DMS114 treated with DMSO at 0.1 percent for 48 hours (cell line): ENCODE results near the gene TSEN54.
"Not testable (repeated sequence)": the region's sequence is repeated elsewhere in the genome, so short reads cannot be mapped to it uniquely, and the experiment has no call there.

Experiments
- DNase-seq: peaks from one replicate; lab custom pipeline; 2025; ENCODE audit not compliant: unreplicated experiment; lab: John Stamatoyannopoulos, UW

Gene TSEN54

DNA sequence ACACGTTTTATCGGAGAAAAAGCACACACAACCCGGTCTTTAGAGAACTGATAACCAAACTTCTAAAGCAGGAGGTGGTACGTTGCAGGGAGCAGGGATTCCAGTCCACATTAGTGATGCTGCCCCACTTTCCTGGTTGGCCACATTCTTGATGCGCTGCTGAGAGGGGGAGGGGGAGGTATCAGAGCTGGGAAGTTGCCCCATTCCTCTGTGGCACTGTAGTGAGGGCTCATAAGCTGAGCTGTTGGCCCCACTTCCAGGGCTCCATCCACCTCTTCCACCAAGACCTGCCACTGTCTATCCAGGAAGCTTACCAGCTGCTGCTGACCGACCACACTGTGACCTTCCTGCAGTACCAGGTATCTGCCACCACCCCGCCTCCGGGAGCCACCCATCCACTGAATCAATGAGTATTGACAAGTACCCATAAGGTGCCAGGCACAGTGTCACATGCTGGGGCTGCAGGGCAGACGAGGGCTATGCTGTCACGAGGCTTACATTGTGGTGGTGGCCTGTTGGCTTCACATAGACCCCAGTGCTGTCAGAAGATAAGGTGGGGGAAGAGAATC, 1.1 kb downstream of the TSEN54 start:
- DNase-seq: no peak

DNA sequence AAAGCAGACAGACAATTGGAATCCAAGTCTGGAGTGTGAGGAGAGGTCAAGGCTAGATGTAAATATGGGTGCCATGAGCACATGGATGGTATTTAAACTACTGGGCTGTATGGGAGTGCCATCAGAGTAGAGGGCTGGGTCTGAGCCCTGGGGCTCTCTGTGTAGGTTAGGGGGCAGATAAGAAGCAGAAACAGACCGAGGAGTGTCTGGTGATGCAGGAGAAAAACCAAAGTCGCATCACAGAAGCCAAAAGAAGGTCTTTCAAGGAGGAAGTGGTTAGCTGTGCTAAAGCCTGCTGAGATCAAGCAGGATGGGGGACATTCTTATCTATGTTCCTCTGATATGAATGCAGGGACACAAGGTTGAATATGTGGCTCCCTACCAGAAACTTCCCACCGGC, 1.9 kb downstream of the TSEN54 start:
- no peak for DNase-seq

DNA sequence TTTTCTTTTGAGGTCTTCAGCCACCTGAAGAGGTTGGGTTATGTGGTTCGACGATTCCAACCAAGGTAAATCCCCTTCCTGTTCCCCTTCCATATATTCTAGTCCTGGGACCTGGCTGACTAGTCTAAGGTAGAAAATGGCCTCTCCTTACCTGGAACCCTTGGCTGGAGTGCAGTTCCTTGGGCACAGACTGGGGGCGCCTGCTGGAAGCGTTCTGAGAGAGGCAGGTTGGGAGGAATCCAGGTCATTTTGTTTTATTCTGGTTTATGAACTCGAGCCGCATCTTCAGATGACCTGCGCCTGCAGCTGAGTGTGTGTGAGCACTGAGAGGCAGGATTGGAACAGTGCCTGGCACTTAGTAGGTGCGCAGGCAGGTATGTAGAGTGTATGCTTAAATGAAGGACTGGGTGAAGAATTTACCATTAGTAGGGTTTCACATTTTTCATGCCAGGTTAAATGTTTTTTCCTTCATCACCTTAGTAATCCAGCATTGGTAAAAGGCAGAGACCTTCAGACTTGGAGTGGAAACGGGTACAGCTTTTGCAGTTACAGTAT, 2.7 kb downstream of the TSEN54 start:
- DNase-seq: no peak

DNA sequence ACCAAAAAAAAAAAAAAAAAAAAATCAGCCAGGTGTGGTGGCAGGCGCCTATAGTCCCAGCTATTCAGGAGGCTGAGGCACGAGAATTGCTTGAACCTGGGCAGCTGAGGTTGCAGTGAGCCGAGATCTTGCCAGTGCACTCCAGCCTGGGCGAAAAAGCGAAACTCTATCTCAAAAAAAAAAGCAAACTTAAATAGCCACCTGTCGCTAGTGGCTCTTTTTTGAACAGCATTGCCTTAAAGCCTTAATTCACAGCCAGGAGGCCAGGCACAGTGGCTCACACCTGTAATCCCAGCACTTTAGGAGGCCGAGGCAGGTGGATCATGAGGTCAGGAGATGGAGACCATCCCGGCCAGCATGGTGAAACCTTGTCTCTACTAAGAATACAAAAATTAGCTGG, 4.1 kb downstream of the TSEN54 start:
- not testable (repeated sequence) for DNase-seq

DNA sequence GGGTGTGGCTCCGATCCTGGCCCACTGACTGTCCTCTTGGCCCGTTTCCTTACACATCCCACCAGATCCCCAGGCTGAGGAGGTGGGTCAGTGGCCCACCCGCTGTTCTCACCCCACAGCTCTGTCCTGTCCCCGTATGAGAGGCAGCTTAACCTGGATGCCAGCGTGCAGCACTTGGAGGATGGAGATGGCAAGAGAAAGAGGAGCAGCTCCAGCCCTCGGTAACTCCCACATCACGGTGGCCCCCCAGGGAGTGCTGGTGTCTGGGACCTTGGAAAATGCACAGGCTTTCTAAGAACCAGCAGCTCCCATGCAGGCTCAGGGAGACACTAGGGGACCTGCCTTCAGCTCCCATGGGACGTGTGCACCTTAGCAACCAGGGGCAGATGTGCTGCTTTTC, 5.0 kb downstream of the TSEN54 start:
- DNase-seq: no peak

DNA sequence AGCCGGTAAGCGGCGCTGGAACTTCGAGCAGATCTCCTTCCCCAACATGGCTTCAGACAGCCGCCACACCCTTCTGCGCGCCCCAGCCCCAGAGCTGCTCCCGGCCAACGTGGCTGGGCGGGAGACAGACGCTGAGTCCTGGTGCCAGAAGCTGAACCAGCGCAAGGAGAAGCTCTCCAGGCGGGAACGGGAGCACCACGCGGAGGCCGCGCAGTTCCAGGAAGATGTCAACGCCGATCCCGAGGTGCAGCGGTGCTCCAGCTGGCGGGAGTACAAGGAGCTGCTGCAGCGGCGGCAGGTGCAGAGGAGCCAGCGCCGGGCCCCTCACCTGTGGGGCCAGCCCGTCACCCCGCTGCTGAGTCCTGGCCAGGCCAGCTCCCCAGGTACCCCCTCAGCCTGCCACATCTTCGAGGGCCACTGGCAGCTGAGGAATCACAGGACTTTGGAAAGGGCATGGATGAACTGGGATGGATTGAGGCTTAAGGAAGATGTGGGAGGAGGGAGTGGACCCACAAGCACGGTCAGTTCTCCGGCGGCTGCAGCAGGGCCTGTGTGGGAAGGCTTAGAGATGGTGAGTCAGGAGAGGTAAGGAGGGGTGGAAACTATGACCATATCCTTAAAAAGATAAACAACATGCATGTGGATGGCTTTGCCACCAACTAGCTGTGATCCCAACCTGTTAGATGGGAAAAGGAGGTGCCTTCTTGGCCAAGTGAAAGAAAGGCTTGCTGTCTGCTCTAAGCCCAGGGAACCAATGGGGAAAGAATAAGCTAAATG, 5.8 kb downstream of the TSEN54 start:
- DNase-seq: no peak

DNA sequence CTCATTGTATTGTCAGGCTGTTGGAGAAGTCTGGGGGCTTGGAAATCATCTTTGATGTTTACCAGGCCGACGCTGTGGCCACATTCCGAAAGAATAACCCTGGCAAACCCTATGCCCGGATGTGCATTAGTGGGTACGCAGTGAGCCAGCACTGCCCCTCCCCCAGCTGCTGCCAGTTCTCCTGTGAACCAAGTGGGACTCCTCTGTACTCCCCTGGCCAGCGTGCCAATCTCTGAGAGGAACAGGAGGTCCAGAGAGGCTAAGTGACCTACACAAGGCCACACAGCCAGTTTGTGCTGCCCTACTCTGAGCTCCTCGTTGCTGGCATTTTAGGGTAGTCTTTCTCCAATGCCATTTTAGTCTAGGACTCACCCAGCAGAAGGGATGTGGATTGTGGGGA, 7.3 kb downstream of the TSEN54 start:
- no peak for DNase-seq

DNA sequence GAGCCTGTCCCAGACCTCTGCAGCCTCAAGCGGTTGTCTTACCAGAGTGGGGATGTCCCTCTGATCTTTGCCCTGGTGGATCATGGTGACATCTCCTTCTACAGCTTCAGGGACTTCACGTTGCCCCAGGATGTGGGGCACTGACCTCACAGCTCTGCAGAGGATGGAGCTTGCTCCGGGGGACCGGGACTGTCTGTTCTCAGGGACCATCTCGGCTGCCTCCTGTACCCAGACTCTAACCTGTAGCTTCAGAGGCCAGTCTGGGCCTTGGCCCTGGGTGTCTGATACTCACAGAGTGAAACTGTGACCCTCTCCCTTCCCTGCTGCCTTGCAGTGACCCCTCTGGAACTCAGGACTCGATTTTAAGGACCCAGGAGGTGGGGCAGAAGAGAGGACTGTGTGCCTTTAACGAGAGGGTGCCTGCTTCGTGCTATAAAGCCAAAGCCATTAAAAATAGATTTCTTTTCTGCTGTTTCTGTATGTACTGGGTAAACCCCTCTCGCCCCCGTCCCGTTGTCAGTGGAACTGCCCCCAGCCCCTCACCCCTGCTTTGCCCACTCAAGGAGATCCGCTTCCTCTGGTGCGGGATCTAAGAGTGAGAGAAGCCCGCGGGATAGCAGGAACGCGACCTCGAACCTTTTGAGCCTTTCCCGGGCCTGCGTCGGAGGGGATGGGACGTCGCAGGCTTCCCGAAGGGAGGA, 8.1 kb downstream of the TSEN54 start:
- DNase-seq: no peak

DNA sequence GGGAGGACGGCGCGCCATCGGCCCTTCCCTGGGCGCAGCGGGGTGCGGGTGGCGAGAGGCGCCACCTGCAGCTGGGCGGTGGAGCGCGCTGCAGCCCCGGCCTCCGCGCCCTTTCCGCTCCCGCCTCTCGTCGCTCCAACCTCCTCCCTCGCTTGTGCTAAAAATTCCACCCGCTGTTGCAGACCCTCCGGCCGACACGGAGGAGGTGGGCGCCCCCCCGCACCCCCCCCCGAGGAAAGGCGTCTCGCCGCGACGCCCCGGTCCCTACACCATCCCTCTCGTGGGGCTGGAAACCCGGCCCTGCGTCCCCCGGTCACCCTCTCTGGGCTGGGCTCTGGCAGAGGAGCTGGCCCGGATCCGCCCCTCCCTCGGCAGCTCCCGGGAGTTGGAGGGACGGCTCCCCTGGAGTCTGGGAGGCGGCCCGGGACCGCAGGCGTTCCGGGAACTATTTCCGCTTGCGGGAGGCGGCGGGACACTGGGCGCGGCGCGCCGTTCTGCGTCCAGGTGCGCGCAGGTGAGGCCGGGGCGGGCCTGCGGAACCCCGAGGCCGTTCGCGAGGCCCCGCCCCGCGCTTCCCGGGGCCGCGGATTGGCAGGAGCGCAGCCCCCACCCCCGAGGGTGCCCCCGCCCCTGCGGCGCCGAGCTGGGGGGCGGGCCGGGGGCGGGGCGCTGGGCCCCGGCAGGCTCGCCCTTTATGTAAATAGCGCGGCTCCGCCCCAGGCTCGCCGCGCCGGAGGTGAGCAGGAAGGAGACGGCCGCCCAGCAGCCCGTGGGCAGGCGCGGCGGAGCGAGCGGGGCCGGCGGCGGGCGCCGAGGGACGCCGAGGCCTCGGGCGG, 8.9 kb downstream of the TSEN54 start, which contains the start of gene LLGL2:
Gene LLGL2, plus strand, starts transcription at position 728 of the 836 bp plus-strand sequence. CDS start 17,730 bp downstream, outside the sequence.
- peak; percentile 32 for DNase-seq

DNA sequence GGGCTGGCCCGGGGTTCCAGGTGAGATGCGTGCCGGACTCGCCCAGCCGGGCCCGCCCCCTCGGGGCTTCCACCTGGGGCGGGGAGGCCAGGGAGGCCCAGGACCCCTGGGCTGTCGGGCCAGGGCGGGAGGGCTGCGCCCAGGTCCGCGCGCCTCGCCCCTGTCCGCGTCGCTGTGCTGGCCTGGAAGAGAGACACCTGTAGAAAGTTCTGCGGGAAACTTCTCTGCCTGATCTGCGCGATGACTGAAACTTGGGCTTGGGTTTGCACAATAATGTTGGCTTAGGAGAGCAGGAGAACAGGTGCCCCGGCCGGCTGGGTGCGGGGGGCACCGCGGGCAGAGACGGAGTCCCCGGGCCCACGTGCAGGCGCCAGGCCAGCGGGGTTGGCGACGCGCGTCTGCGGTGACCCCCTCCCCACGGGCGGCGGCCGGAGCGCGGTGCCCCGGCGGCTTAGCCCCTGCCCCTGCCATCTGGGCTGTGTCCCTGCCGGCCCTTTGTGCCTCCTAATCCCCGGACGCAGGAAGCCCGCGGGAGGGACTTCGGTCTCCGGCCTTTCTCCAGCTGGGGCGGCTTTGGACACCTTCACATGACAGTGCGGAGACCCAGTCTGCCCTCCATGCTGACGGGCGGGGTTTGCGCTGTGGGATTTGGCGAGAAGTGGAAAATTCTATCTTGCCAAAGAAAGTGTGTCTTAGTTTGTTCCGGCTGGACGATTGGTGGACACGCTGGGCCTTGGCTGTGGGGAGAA, 9.7 kb downstream of the TSEN54 start:
- DNase-seq: no peak

DNA sequence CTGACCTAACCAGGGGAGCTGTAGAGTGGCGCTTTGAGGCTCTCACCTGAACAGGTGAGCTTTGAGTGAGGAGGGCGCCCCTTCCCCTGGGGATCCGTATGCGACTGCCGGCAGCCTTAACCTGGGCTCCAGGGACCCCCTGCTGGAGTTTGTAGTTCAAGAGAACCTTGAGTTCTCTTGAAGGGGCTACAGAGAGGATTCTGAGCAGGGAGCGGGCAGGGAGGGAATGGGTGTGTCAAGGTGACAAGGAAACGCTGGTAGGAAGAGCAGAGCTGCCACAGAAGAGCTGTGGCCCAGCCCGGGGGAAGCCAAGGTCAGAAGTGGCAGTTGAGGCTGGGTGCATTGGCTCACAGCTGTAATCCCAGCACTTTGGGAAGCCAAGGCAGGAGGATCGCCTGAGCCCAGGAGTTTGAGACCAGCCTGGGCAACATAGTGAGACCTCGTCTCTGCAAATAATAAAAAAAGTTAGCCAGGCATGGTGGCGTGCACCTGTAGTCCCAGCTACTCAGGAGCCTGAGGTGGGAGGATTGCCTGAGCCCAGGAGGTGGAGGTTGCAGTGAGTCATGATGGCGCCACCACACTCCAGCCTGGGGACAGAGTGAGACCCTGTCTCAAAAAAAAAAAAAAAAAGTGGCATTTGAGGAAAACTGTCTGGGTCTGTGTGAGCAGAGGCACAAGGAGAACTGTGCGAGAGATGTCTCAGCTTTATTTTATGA, 10.4 kb downstream of the TSEN54 start:
- no peak for DNase-seq

DNA sequence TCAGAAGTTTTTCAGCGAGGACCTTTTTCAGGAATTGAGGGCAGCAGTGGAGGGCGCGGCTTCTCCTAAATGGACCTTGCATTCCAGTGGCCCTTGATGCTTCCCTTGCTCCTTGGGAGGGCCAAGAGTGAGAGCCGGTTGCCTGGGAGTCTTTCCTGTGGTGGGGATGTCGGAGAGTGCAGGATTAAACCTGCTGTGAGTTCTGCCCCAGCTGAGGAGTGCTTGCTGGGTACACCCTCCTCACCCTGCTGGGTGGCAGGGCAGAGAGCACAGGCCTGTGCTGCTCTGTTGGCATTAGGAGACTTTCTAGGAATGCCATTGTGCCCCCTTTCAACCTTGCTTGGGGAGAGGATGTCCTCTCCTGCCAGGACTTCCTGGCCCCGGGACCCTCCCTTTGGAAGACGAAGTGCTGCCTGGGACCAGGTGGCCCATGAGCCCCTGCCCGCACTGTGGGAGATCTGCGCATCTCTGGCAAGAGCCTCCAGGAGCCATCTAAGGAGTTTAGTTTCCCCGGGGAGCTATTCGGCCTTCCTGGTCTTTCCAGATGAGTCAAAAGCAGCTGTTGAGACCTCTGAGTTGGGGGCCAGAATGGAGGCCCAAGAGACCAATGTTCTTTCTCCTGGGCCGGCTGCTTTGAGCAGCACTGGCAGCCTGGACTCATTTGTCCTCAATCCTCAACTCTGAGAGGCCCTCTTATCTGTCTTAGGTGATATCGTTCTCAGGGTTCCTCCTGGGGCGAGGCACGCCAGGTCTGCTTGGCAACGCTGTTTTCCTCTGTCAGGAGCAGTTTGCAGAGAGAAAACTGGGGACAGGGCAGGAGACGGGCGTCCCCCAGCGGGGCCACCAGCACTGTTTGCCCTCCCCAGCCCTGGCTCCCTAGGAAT, 14.8 kb downstream of the TSEN54 start:
- no peak for DNase-seq

DNA sequence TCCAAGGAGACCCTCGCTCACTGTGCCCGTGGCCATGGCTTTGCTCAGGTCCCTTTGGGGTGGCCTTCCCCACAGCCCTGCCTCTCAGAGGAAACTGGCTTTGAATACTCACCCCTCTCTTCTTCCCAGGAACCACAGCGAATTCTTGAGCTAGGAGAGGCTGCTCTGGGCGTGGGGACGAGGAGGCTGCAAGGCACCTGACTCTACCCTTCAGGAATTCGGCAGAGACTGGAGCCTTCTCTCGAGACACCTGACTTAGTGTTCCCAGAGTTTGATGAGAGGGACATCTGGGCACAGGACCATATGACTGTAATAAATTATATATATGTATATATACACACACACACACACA, 15.4 kb downstream of the TSEN54 start:
- DNase-seq: no peak

DNA sequence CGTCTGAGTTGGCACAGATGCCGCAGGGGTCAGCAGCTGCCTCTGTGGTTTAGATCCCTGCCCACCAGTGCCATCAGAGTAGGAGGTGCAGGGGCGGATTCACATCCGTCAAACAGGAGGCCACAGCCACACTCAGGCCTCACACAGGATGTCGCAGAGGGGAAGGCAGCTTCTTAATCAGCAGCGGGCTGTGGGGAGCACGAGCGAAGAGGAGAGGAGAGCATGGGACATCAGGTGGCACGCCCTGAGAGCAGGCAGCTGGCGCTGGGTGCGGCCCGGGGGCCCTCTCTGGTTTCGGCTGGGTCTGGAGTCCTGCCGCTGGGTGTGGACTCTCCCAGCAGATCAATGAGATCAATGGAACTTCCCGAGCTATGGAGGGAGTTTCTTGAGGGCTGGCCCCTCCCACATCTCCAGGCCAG, 18.8 kb downstream of the TSEN54 start:
- DNase-seq: no peak

DNA sequence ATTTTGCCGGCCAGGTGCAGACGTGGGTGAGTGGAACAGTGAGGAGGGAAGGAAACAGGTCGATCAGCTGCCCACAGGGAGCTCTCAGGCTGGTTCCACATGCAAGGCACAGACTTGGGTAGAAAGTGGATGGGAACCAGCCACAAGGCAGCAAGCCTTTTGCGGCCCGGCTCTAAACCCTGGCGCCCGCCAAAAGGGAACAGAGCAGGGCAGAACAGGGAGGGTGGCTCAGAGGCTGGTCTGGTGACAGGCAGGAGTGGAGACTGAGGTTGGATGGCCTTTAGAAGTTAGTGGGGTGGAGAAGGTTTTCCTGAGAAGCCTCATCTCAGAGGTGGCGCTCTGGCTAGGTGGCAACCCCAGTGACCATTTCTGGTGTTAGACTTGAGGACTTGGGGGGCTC, 19.5 kb downstream of the TSEN54 start:
- DNase-seq: no peak

DNA sequence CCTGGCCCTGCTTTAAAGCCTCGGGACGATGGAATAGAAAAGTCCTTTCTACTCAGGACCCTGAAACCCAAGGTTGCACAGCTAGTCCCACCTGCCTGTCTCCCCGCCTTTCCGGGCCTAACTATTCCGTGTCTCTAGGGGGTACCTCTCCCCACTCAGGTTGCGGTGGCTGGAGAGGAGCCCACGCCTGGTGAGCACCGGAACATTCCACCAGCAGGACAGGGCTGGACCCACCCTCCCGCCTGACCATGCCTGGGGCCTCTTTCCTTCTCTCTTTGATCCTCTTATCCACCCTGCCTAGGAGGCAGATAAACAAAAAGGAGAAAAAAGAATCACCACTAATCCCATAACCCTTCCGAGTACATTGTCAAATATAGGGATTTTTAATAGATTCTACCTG, 20.0 kb downstream of the TSEN54 start:
- DNase-seq: no peak

DNA sequence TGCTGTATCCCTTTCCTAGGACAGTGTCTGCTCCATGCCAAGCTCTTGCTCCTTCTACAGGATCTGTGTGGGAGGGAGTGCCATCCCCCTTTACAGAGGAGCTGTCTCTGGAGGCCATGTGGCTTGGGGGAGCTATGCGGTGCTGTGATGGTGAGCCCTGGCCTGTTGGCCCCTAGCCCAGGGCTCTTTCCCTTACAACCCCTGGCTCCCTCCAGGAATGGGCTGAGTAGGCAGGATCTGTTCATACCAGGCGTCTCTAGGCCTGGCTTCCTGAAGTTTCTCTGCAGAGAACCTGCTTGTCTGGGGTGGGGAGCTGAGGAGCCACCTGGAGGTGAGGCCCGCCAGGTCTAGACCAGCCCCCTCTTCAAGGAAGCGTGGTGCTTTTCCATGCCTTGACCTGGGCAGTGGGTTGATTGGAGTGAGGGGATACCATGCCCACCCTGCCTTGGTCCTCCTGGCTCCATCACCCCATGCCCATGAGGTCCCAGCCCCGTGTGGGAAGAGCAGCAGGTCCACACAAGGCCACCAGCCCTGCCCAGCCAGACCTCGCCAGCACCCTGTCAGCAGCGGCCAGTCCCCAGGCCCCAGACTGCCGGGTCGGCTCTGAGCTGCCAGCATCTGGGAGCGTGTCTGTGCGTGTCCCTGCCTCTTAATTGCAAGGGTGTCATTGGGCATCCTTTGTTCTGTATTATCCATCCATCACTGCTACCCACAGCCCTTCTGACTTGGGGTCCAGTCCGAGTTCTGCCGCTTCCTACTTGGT, 23.8 kb downstream of the TSEN54 start:
- no peak for DNase-seq

DNA sequence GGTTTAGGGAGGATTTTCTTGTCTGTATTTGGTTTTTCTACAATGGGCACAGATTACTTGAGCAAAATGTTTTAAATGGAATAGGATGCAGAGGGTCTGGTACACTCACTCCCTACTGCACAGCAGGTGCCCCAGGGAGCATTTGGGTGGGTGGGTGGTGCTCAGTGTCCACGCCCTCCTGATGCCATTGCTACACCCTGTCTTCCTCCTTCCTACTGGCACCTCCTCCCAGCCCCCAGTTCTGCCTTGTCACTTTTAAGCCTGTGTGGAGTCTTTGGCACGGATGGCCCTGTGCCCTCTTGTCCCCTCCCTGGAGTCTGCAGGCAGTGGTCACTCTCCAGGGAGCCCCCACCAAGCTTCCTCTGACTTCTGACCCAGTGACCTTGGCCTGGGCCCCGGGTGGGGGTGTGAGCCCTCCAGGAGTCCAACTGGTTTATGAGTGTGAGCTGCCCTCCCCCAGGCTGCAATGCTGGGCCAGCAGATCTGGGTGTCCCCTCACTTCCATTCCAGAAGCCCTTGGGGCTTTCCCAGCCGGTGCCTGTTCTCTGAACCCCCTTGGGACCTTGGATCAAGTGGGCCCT, 24.7 kb downstream of the TSEN54 start:
- no peak for DNase-seq
